ENCODE results near the gene CASP7.
A peak's percentile ranks its signal among the peaks of the same experiment; 100 is the strongest.

CASP7 gene

DNA sequence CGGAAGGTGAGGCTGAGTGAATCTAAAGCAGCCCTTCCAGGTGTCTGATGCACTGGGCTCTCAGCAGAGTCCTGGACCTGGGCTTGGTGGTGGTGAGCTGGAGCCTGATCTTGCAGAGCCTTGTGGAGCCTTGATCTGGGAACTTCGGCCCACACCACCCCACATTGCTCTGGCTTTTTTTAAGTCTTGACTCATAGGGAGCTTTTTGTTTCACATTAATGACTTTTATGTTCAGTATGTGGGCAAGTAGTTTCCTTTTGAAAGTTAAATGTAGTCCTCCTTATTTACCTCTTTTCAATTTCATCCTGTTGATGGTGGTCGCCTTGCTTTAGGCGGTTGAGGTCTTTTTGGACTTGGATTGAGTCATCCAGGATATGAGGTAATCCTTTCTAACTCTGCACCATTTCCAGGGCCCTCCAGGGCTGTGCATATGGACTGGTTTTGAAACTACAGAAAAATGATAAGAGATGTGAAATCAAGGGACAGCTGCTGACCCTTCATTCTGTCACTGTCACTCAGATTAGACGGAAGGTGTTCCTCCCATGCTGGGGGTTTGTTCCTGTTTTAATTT, 12.9 kb upstream of the CASP7 start:
- no peak for DNase-seq

DNA sequence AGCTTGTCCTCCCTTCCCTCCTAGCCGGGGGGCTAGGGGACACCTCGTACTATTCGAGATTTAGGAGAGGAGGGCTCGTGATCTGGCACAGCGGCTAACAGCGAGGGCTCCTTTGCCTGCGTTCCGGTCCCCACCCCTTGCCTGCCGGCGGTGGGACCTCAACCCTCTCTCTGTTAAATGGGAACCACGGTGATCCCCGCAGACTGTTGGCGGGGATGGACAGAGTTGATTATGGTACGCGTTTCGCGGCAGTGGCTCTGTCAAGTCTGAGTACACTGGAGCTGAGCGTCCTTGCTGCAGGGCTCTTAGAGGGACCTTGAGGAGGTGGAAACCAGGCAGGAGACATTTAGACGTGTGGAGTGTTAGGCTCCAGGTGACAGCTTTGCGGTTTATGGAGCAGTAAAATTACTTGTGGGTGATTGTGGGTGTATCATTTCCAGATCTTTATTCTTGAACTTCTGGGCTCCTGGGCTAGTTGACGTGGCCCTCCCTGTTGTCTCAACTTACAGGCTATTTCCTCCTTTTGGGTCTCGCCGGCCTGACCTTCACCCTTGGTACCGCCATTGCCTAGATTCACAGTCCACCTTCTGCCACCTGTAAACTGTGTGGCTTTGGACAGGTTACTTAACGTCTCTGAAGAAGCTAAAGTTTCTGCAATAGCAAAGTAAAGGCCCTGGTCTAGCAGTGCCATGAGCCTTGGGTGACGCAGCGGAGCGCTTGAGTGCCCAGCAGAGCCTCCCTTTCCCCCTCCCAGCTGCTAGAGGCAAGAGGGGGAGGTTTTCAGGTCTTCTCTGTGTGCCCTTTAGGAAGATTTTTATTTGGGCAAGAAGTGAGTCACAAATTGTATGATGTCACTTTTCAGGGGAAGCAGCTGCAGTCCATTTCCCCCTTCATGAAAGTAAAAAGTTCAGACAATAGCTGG, 739 bp downstream of the CASP7 start:
- DNase-seq = peak; percentile 42 to 43

DNA sequence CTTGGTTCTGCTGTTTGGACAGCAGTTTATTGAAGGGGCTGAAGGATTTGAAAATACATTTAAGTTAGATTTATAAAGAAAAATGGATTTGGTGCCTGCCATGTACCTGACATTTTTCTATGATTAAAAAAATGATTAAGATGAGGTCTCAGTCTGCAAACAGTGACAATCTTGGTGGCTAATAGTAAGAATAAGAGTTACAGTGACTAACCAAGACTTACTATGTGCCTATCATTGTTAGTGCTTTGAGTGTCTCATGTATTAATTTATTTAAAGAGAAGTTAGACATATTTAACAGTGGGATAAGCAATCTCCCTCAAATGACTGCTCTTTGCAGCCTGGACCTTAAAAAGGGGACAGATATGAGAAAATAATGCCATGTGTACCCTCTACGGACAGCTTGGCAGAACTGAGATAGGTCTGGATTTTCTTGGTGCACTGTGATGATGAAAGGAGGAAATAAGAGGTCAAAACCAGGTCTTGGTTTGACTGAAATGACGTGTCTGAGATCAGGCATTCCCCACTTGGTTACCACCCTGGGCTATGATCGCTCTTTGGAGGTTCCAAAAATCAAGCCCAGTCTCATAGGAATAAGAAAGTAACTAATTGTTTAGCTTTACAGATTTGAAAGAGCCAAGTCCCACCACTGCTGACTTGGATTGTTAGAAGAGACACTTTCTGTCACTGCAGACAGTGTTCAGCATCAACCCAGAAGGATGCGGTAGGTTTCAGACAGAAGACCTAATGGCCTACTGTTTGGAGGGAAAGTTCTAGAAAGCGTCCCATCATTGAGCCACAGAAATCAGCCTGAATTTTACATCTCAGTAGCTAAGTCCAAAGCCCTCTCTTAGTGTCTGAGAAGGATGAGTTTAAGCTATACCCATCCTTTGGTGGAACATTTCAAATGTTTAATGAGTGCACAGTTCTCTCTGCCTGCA, 2.1 kb downstream of the CASP7 start:
- DNase-seq = peak; percentile 36 to 53

DNA sequence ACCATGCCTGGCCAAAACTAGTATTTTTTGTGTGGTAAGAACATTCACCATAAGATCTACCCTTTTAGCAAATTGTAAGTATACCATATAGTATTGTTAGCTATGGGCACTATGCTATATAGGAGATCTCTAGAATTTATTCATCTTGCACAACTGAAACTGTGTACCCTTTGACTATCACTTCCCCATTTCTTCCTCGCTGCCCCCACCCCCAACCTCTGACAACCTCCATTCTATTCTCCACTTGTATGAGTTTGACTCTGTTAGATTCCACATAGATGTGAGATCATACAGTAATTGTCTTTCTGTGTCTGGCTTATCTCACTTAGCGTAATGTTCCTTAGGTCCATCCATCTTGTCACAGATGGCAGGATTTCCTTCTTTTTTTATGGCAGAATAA, 3.6 kb downstream of the CASP7 start:
- DNase-seq = no peak

DNA sequence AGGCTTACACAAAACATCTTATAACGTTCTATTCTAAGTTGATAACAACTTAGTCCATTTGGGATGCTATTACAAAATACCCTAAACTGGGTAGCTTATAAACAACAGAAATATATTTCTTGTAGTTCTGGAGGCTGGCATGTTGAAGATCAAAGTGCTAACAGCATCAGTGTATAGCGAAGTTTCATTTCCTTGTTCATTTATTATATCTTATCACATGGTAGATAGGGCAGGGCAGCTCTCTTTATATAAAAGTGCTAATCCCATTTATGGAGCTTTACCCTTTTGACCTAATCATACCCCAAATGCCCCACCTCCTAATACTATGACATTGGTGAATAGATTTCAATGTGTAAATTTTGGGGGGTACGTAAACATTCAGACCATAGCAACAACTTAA, 6.3 kb downstream of the CASP7 start:
- DNase-seq = no peak

DNA sequence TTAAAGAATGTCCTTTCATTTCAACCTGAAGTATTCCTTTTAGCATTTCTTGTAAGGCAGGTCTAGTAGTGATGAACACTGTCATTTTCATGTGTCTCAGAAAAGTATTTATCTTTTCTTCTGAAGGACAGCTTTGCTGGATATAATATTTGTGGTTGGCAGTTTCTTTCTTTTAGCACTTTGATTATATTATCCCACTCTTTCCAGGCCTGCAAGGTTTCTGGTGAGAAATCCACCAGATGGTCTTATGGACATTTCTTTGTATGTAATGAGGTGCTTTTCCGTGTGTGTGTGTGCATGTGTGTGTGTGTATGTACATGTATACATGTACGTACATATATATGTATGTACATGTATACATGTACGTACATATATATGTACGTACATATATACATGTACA, 7.3 kb downstream of the CASP7 start:
- no peak for DNase-seq

DNA sequence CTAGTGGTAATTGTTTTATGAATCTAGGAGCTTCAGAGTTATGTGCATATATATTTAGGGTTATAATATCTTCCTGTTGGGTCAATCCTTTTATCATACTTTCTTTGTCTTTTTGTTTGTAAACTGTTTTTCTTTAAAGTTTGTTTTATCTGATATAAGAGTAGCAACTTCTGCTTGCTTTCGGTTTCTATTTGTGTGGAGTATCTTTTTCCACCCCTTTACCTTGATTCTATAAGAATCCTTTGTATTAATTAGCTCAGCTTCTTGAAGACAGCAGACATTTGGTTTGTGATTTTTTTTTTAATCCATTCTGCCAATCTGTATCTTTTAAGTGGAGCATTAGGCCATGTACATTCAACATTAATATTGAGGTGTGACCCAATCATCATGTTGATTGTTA, 9.3 kb downstream of the CASP7 start:
- DNase-seq = no peak

DNA sequence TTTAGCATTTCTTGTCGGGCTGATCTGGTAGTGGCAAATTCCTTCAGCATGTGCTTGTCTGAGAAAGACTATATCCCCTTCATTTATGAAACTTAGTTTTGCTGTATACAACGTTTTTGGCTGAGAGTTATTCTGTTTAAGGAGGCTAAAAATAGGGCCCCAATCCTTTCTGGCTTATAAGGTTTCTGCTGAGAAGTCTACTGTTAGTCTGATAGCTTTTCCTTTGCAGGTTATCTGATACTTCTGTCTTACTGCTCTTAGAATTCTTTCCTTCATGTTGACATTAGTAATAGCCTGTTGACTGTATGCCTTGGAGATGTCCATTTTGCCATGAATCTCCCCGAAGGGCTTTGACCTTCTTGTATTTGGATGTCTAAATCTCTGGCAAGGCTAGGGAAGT, 9.9 kb downstream of the CASP7 start:
- no peak for DNase-seq

DNA sequence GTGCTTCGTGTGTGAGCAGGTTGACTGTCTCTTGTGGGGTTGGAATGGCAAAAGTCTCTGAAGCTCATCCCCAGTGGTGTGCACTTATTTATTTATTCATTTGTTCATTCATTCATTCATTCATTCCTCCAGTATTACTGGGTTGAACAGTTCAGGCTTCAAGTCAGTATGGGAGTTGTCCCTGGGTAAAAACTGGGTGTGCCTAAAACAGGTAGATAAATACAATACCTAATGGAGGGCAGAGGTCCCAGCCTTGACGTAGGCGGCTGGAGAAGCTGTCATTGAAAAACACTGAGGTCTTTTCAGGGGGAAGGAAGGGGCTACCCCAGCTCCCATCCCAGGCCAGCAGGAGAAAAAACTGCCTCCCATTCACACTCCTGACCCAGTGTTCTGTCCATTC, 11.0 kb downstream of the CASP7 start:
- no peak for DNase-seq

DNA sequence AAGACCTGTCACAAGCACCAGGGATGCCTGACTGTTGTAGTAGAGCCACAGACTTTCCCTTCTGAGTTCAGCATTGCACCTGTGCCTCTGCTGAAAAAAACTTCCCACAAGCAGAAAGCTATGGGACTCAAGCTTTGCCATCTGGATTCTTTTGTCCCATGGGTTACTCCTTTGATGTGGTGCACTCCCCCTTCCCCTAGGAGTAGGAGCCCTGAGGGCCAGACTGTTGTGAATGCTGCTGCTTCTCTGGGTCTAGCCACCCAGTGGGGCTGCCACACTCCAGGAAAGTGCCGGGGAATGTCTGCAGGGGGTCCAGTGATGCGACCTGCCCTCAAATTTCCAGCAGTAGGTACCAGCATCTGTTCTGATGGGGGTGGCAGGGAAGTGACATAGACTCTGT, 11.7 kb downstream of the CASP7 start:
- no peak for DNase-seq

DNA sequence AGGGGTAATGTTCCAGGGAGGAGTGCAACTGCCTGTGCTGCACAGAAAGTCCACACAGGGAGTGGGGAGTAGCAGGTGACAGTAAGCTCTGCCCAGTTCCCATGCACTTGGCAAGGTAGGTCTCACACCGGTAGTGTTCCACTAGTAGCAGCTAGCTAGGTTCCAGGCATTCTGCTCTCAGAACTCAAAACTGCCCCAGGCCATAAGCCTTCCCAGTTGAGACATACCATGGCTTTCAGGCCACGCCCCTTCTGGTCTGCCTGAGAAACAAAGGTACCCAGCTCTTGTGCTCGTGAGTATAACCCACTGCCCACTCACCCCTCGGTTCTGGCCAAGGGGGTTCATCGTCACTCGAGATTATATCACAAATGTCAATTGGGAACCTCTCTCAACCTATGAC, 12.6 kb downstream of the CASP7 start:
- no peak for DNase-seq

DNA sequence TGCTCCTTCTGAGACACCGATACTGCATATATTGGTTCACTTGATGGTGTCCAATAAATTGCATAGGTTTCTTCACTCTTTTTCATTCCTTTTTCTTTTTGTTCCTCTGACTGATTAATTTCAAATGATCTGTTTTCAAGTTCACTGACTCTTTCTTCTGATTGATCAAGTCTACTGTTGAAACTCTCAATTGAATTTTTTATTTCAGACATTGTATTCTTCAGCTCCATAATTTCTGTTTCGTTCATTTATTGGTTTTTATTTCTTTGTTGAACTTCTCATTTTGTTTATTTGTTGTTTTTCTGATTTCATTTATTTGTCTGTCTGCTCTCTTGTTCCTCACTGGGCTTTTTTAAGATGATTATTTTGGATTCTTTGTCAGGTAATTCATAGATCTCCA, 13.6 kb downstream of the CASP7 start:
- no peak for DNase-seq

DNA sequence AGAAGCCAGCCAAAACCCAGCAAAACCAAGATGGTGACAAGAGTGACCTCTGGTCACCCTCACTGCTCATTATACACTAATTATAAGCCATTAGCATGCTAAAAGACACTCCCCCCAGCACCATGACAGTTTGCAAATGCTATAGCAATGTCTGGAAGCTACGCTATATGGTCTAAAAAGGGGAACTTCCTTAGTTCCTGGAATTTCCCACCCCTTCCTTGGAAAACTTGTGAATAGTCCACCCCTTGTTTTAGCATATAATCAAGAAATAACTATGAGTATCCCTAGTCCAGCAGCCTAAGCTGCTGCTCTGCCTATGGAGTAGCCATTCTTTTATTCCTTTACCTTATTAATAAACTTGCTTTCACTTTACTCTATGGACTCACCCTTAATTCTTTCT, 16.0 kb downstream of the CASP7 start:
- DNase-seq = no peak

DNA sequence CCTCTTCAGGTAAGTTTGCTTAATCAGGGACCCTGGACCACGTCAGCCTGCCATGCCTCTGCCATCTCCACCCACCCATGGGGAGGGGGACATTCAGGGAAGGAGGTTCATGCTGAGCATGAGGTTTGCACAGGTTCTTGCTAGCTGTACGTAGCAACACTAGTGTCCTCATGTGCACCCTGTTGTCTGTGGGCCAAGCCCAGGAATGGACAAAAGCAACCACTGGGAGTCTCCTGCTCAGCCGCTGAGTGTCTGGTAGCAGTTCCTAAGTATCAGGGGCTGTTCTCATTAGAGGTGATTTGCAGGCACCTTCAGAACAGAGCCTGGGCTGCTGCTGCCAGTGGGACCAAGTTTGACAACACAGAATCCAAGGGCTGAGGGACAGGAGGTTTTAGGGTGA, 17.9 kb downstream of the CASP7 start:
- DNase-seq = no peak

DNA sequence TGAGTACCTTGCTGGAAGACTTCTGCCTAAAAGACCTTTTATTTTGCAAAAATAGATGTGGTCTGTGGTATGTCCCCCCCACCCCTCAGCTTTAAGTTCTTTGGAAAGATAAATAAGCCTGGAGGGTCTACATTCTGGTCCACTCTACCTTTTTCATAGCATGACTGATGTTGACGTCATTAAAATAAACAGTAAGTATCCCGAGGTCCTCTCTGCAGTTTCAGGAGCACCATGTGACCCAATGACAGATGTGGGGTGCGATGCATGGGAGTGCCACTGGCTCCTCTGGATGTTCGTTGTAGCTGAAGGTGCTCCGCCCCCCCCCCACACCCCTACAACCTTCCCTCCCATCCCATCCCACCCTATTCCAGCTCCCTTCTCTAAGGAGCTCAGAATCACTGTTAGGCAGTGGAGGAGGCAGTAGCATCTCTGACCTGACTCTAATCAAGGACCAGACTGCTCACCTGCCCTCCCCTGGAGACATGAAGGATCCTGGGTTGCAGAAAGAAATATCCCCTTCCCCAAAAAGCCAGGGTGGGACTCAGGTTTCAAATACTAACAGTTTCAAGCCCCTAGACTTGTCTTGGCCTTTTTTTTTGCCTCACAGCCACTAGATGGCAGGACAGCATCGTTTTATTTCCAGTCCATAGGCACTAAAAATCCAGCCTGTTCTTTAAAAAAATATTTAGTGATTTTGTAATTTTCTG, 25.1 kb downstream of the CASP7 start:
- peak; percentile 14 to 20 for DNase-seq

DNA sequence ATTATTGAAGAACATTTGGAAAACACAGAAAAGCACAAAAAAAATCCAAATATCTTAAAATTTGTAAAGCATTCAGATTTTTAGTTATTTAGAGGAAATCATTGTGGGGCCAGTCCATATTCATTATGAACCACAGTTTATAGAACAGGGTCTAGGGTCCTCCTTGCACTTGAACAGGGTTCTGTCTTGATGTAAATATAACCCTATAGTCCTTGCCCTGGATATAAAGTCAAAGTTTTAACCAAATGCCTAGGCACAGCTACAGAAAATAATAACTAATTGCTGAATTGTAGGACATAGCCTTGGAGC, 25.6 kb downstream of the CASP7 start:
- no peak for DNase-seq

DNA sequence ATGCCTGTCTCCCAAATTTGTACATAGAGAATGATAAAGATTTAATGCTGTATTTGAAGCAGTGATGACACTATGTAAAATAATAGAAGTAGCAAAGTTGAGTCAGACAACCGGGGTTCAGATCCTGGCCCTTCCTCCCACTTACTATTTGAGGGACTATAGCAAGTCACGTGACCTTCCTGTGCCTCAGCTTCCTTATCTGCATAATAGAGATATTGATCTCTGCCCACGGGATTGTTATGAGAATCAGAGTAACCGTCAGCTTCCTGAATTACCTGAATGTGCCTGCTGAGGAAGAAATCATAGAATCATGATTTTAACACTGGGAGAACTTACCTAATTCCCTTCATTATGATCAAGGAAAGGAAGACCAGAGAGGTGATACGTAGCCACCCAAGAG, 26.9 kb downstream of the CASP7 start:
- no peak for DNase-seq

DNA sequence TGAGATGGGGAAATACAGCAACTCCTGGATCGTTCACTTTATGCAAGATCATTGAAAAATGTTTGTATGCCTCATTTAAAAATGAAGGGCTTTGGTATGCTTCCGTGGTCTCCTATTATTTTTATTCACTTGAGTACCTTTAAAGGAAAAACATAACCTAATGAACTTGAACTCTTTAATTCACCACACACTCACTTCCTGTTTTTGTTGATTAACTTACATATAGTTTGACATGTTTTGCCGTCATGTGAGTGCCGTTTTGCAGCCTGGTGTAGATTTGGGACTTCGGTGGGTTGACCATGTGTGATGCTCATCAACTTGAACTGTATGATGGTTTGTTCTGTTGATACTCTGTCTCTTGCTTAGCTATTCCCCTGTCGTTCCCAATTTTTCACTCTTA, 28.9 kb downstream of the CASP7 start:
- no peak for DNase-seq

DNA sequence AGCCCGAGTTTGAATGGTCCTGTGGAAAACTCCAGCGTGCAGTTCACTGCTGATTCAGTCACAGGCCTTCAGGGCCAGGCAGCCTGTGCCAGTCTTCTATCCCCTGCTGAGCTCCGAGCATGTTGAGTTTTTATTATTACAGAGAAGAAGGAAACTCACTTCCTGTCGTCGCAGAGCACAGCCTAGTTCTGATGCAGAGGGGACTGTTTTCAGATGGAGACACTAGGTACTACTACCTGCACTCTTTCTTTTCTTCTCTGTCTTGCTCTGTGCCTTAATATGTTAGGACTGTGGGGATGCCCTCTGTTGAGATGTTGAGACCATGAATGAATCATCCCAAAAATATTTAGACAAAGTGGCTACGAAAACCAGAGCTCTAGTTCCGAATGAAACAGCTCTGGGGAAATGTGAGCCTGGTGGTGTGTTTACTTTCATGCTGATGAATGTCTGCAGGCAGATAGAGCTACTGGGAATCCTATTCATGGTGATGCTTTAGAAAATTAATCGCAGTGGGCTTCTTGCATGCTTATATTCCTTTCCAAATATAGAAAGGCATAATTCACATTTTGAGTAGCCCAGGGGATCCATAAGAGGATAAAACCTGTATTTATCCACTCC, 29.6 kb downstream of the CASP7 start:
- DNase-seq = no peak

DNA sequence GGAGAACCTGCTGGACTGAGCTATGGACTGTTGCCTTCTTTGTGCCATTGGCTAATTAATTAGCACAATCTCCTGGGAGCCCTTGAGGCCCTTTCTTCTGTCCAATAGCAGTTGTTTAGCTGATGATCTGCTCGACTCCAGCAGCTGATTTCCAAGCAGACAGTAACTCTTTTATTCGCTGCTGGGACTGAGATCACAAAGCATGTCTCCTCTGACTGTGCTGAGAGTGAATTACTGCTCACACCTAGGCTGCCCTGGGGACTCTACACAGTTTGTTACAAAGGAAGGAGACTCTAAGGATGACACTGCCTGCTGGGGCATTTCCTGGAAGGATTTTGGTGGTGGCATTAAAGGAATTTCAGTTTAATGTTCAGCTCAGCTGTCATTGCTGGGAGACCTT, 31.4 kb downstream of the CASP7 start:
- DNase-seq = no peak

DNA sequence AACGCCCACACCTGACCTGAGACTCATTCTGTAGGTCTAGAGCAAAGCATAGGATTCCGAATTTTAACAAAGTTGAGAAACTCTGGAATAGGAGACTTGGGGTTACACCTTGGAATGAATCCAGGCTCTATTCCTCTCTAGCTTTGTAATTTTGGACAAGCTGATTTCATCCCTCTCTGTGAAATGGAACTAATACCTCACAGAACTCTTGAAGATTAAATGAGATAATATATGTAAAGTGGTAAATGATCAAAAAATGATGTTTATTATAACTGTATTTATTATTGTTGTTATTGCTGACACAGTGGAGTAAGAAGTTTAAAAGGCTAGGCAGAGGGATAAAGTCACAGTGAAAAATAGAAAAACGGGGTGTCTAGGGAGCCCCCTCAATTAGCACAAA, 32.3 kb downstream of the CASP7 start:
- DNase-seq = no peak

DNA sequence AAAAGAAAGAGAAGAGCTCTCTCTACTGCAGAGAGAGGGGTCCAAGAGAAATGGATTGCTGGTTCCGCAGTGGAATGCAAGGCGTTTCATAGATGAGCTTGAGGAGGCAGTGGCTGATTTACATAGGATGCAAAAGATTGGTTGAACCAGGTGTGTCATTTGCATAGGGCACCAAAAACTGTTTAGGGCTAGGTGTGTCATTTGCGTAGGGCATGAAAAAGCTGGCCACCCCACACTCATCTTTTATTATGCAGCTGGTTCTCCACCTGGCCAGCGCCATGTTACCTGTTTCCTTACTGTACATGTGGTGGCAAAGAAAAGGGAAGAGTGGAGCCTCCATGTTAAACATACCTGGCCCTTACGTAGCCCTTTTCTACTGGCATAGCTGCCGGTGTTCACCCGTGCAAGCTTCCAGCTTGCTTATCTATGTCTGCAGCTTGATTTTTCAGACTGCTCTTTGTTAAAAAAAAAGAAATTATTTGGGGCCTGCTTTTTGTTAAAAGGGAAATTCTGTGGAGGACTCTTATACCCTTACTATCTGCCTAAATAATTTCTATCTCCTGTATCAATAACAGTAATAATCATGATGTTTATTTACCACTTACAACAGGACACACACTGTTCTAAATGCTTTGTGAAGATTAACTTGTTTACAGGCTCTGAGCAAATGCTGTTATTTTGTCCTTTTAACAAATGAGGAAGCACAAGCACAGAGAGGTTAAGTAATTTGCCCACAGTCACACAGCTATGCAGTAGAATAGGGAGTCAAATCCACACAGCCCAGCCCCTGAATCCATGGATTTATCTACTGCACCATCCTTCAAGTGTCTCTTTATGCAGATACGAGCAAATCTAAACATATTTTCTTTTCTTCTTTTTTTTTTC, 33.3 kb downstream of the CASP7 start:
- no peak for DNase-seq

Measured in activated CD4-positive, alpha-beta T cell treated with anti-CD3 and anti-CD28 coated beads, Interleukin-2, amount 50 U/mL, for 48 hours (primary cell).